ENCODE data around the gene CELA1. TPM values are rescaled to one million over a fixed set of nuclear protein-coding genes. Genes with fewer than 3 reads are reported as not detected.

Gene CELA1
- total and polyA plus RNA-seq, 2 experiments from 2014 or later: not detected

DNA sequence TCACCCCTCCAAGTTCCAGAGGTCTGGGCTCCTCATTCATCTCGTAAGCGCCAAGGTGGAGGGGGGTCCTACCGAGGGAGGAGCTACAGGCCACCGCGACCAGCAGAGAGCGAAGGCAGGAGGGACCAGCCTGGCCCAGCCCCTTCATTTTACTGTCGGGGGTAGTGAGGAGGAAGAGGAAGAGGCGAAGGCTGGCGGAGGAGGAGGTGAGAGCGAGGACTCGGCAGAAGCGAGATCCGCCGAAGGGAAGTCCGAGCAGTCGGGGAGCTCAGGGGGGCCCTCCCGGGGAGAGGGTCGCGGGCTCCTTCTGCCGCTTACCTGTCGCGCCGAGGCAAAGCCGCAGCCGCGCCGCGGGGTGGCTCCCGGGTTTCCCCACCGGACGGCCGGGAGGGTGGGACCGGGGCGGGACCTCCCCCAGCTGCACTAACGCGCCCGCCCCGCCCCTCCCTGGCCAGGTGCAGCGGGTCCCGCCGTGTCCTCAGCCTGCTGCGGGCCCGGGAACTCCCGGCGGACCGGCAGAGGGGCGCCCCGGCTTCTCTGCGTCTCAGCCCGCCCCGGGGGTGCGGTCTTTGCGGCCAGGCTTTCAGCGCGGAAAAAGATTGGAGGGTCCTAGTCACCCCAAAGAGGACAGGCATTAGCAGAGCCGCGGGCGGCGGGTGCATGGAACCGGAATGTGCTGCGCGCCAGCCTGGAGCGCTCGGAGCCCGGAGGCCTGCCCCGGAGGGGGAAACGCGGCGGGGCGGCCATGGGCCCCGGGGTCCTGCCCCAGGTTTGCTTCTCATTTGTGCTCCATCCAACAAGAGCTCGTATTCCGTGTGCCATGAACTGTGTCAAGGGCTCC is 45.0 kb upstream of the CELA1 start, which contains the start of gene GALNT6:
Gene GALNT6 (minus strand): TSS at position 124 of the 841 bp plus-strand sequence. CDS start 11,625 bp downstream, outside the sequence.
- Histone ChIP-seq H3K36me3 (no peaks in the 10 kb centered on the region), H3K4me1 (ENCODE audit: low read depth) (peaks cover 13% of the 10 kb centered on the region), H3K27me3 (peaks cover 21% of the 10 kb centered on the region), H3K27ac (no peak within 1 kb of the TSS), H3K4me3 (peak within 1 kb of the TSS; percentile 75), H3K9me3 (ENCODE audit: low read depth) (no peaks in the 10 kb centered on the region)
- TF ChIP-seq, protein P1, sequence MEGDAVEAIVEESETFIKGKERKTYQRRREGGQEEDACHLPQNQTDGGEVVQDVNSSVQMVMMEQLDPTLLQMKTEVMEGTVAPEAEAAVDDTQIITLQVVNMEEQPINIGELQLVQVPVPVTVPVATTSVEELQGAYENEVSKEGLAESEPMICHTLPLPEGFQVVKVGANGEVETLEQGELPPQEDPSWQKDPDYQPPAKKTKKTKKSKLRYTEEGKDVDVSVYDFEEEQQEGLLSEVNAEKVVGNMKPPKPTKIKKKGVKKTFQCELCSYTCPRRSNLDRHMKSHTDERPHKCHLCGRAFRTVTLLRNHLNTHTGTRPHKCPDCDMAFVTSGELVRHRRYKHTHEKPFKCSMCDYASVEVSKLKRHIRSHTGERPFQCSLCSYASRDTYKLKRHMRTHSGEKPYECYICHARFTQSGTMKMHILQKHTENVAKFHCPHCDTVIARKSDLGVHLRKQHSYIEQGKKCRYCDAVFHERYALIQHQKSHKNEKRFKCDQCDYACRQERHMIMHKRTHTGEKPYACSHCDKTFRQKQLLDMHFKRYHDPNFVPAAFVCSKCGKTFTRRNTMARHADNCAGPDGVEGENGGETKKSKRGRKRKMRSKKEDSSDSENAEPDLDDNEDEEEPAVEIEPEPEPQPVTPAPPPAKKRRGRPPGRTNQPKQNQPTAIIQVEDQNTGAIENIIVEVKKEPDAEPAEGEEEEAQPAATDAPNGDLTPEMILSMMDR (IDR thresholded peaks at IDR 0.05; ENCODE audit: low read depth, low read length): no peak
- DNase-seq (ENCODE audit: low read depth in 1 of 2, low spot score in 1 of 2): peak in 1 of 2 donors; percentile 50

DNA sequence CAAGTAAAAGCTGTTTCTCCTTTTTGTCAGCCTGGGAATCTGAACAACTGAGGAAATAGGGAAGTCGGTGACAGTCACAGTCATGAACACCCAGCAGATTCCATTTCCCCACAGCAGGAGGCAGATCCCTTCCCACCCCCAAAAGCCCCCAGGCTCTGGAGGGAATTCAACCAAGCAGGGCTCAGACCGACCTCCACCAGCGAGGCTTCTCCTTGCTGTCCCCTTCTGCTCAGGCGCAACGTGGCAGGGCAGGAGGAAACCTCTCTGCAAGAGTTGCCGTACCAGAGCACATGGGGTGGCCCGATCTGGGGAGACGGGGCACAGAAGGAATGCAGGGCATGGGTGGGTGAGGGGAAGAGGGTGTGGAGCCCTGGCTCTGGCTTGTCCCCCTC is 44.4 kb upstream of the CELA1 start:
- no peak overlapping the region for H3K27ac ChIP-seq
- H3K27me3 ChIP-seq: peaks cover 21% of the 10 kb centered on the region
- H3K9me3 ChIP-seq (ENCODE audit: low read depth): no peaks in the 10 kb centered on the region
- peak overlapping the region; percentile 75 for H3K4me3 ChIP-seq
- TF ChIP-seq, protein P1 (IDR thresholded peaks at IDR 0.05; ENCODE audit: low read depth, low read length): no peak
- no peaks in the 10 kb centered on the region for H3K36me3 ChIP-seq
- peak in 1 of 2 donors; percentile 24 for DNase-seq (ENCODE audit: low read depth in 1 of 2, low spot score in 1 of 2)
- H3K4me1 ChIP-seq (ENCODE audit: low read depth): peaks cover 13% of the 10 kb centered on the region

DNA sequence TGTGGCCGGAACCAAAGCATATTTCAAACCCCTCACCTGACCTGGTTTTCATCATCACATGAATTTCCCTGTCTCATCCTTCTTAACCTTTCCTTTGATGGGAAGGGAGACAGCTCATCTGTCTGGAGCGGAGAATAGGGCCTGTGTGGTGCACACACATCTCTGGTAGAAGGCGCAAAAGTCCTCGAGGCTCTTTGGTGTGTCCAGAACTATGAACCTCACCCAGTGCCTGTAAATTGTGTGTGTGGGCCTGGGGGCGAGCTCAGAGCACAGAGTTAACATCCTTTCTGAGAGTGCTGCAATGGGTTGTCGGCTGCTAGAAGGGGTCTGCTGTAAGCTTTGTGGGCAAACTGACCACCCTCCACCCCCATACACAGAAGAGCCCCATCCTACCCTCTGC is 44.0 kb upstream of the CELA1 start:
- peaks cover 21% of the 10 kb centered on the region for H3K27me3 ChIP-seq

DNA sequence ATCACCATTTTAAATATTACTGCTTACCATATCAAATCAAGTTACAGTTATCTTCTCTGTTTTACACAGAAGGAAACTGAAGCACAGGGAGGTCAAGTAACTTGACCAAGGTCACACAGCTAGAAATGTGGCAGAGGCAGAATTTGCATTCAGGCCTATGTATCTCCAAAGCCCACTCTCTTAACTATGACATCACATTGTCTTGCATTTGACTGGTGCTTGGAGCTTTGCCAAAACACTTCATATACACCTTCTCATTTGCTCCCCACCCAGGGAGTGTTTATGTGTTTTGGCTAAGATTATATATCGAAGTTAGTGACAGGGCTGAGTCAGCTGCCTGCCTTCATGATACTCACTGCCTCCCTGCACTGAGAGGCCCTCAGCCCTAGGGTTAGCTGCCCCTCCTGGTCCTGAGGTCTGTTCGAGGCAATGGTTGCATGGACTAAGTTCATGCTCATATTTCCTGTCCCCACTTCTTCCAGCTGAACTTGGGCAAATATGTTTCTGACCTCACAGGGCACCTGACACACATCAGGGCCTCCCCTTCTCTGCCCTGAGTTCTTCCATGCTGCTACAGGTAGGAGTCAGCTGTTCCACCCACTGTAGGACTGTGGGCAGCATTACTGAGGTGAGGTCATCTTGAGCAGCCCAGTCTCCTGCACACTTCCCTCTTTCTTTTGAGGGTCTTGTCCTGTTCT is 43.0 kb upstream of the CELA1 start:
- no peaks in the 10 kb centered on the region for H3K9me3 ChIP-seq (ENCODE audit: low read depth)
- no peak overlapping the region for H3K27ac ChIP-seq
- DNase-seq (ENCODE audit: low read depth in 1 of 2, low spot score in 1 of 2): no peak
- peaks cover 13% of the 10 kb centered on the region for H3K4me1 ChIP-seq (ENCODE audit: low read depth)
- peaks cover 21% of the 10 kb centered on the region for H3K27me3 ChIP-seq
- H3K4me3 ChIP-seq: no peak overlapping the region
- TF ChIP-seq, protein P1 (IDR thresholded peaks at IDR 0.05; ENCODE audit: low read depth, low read length): no peak
- no peaks in the 10 kb centered on the region for H3K36me3 ChIP-seq

More for the DNA sequence above, 44.0 kb upstream of the CELA1 start:
- H3K36me3 ChIP-seq: no peaks in the 10 kb centered on the region
- H3K4me1 ChIP-seq (ENCODE audit: low read depth): peaks cover 13% of the 10 kb centered on the region
- H3K9me3 ChIP-seq (ENCODE audit: low read depth): no peaks in the 10 kb centered on the region
- H3K4me3 ChIP-seq: no peak overlapping the region
- DNase-seq (ENCODE audit: low read depth in 1 of 2, low spot score in 1 of 2): no peak
- no peak overlapping the region for H3K27ac ChIP-seq
- TF ChIP-seq, protein P1 (IDR thresholded peaks at IDR 0.05; ENCODE audit: low read depth, low read length): no peak

DNA sequence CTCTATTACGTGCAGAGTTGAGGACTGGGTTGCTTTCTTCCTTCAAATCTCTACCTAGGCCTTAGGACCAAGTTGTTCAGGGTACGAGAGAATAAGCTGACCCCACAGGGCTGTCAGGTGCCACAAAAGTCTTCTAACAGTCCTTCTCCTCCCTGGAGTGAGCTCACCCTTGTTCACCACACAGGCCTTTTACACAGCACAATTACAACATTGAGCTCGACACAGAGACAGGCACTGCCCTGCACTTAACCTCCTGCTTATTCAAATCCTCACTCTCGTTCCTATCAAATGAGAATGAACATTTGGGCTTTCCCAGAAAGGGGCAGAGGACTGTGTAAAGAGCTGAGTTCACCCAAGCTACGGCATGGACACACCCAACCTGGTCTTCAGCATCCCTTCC is 42.4 kb upstream of the CELA1 start:
- H3K9me3 ChIP-seq (ENCODE audit: low read depth): no peaks in the 10 kb centered on the region
- H3K36me3 ChIP-seq: no peaks in the 10 kb centered on the region
- peaks cover 13% of the 10 kb centered on the region for H3K4me1 ChIP-seq (ENCODE audit: low read depth)
- TF ChIP-seq, protein P1 (IDR thresholded peaks at IDR 0.05; ENCODE audit: low read depth, low read length): no peak
- DNase-seq (ENCODE audit: low read depth in 1 of 2, low spot score in 1 of 2): no peak
- H3K27me3 ChIP-seq: peaks cover 21% of the 10 kb centered on the region
- H3K4me3 ChIP-seq: no peak overlapping the region
- no peak overlapping the region for H3K27ac ChIP-seq
